AML-193 (cell line): ENCODE measurements around the gene ICA1.
"Not testable (repeated sequence)": the region's sequence is repeated elsewhere in the genome, so short reads cannot be mapped to it uniquely, and the experiment has no call there.

Source experiments
- DNase-seq, 2 experiments: peaks; one replicate each; lab custom pipeline; 2025; lab: John Stamatoyannopoulos, UW

The ICA1 gene

GRCh38 chr7:8094164-8095140, 167.5 kb downstream of the ICA1 start:
- DNase-seq = no peak

GRCh38 chr7:8092140-8092539, 169.8 kb downstream of the ICA1 start:
- DNase-seq = no peak

GRCh38 chr7:8089036-8089780, 172.8 kb downstream of the ICA1 start:
- DNase-seq = no peak

- no peak for DNase-seq
These were observed 175.7 kb downstream of the ICA1 start for GRCh38 chr7:8086239-8086638.

- DNase-seq = no peak
These were observed 176.5 kb downstream of the ICA1 start for GRCh38 chr7:8085420-8085819.

GRCh38 chr7:8084836-8085235, 177.1 kb downstream of the ICA1 start:
- no peak for DNase-seq

- DNase-seq = no peak
These were observed 179.2 kb downstream of the ICA1 start for GRCh38 chr7:8082762-8083161.

- no peak for DNase-seq
These were observed 183.5 kb downstream of the ICA1 start for GRCh38 chr7:8078418-8078817.

- no peak for DNase-seq
These were observed 191.4 kb downstream of the ICA1 start for GRCh38 chr7:8070451-8071180.

GRCh38 chr7:8068892-8069686, 192.9 kb downstream of the ICA1 start:
- DNase-seq = no peak

GRCh38 chr7:8065356-8065813, 196.6 kb downstream of the ICA1 start:
- DNase-seq = no peak

GRCh38 chr7:8064828-8065227, 197.1 kb downstream of the ICA1 start:
- no peak for DNase-seq

GRCh38 chr7:8063706-8064297, 198.2 kb downstream of the ICA1 start:
- no peak for DNase-seq

- DNase-seq = not testable (repeated sequence)
These were observed 198.7 kb downstream of the ICA1 start for GRCh38 chr7:8063300-8063699.
